T-helper 17 cell (primary cell): ENCODE measurements around the gene COX6A2. TPM values are rescaled to one million over a fixed set of nuclear protein-coding genes. Genes with fewer than 3 reads are reported as not detected.
"Not testable (repeated sequence)": the region's sequence is repeated elsewhere in the genome, so short reads cannot be mapped to it uniquely, and the experiment has no call there.

Experiments
- ATAC-seq: fragments of 150-1000 bp; cut with Tn5 transposase; 2 replicates; pipeline ENCODE4 v1.10.0; 2021; ENCODE audit warnings: mild to moderate bottlenecking, moderate library complexity
- DNase-seq, 3 donors: peaks; one replicate each; pipeline versions ENCODE4 v3.0.0 to v3.0.0-alpha.2; 2020 to 2021
- H3K9me3 ChIP-seq: one replicate; pipeline ENCODE4 v1.7.0; 2013; ENCODE audit warnings: low read length, mild to moderate bottlenecking; ENCODE audit not compliant: control insufficient read depth, poor library complexity, severe bottlenecking
- H3K27ac Mint-ChIP-seq: one replicate; pipeline ENCODE4 v1.8.0; 2022; ENCODE audit warnings: mild to moderate bottlenecking, moderate library complexity, mixed read lengths
- H3K27me3 Mint-ChIP-seq: one replicate; pipeline ENCODE4 v1.8.0; 2022; ENCODE audit warnings: mixed read lengths
- H3K36me3 Mint-ChIP-seq: one replicate; pipeline ENCODE4 v1.8.0; 2022; ENCODE audit warnings: low read depth, mixed read lengths
- H3K4me1 Mint-ChIP-seq: one replicate; pipeline ENCODE4 v1.8.0; 2022; ENCODE audit warnings: mild to moderate bottlenecking, mixed read lengths
- H3K4me3 Mint-ChIP-seq: one replicate; pipeline ENCODE4 v1.8.0; 2022; ENCODE audit warnings: mild to moderate bottlenecking, moderate library complexity, mixed read lengths
- total RNA-seq, 4 donors: library from RNA in 2 of 4; stranded (reverse) in 2 of 4; gene quantifications; one replicate each; pipeline ENCODE4 v1.2.3 and lab custom pipeline; 2022 to 2026

Gene COX6A2
- total RNA-seq, 2 donors from 2014 or later, result not detected

DNA sequence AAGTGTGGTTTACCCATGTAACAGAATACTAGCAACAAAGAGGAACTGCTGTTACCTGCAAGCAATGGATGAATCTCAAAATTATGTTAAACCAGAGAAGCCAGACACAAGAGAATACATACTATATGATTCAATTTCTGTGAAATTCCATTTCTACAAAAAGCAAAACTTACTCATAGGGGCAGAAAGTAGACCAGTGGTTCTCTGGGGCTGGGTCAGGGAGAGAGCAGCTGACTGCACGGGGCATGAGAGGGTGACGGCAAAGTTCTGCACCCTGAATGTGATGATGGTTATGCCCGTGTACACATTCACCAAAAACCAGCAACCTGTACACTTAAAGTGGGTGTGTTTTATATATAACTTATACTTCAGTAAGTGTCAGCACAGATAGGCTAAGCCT, 11.4 kb upstream of the COX6A2 start:
- no peaks in the 10 kb centered on the region for H3K27me3 Mint-ChIP-seq
- no peak for DNase-seq
- H3K27ac Mint-ChIP-seq, result no peak overlapping the region
- no peaks in the 10 kb centered on the region for H3K9me3 ChIP-seq
- ATAC-seq, result no peak
- H3K36me3 Mint-ChIP-seq, result no peaks in the 10 kb centered on the region
- peaks cover 10% of the 10 kb centered on the region for H3K4me1 Mint-ChIP-seq
- no peak overlapping the region for H3K4me3 Mint-ChIP-seq

DNA sequence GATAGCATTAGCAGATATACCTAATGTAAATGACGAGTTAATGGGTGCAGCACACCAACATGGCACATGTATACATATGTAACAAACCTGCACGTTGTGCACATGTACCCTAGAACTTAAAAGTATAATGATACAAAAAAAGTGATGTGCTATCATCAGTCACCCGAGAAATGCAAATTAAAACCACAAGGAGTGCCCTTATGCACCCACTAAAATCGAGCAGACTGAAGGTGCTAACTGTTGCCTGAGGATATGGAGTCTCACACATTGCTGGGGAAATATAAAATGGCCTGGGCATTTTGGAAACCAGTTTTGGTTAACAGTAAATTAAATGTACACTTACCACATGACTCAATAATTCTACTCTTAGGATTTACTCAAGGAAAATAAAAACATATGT, 10.9 kb upstream of the COX6A2 start:
- H3K4me1 Mint-ChIP-seq, result peaks cover 10% of the 10 kb centered on the region
- H3K36me3 Mint-ChIP-seq, H3K27ac Mint-ChIP-seq, H3K27me3 Mint-ChIP-seq, H3K4me3 Mint-ChIP-seq, DNase-seq, ATAC-seq, H3K9me3 ChIP-seq: not testable (repeated sequence)

DNA sequence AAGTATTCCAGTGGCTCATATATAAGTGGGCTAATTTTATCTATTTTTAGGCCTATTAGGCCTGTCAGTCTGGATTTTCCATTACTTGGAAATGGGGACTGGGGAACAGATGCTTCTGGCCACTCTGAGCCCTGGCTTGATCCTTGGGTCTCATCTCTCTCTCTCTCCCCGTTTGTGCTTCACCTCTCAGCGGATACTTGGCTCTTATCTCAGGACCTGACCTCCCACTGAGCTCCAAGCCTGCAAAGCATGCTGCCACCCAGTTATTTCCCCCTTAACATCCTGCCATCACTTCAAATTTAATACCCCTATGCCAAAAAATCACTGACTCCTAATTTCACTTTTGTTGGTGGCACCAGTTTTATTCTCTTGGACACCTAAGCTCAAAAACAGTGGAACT, 10.3 kb upstream of the COX6A2 start:
- Mint-ChIP-seq H3K36me3 (no peaks in the 10 kb centered on the region), H3K27ac (no peak overlapping the region), H3K4me1 (peaks cover 10% of the 10 kb centered on the region), H3K4me3 (no peak overlapping the region), H3K27me3 (no peaks in the 10 kb centered on the region)
- ATAC-seq (no peak), DNase-seq (no peak)
- no peaks in the 10 kb centered on the region for H3K9me3 ChIP-seq

DNA sequence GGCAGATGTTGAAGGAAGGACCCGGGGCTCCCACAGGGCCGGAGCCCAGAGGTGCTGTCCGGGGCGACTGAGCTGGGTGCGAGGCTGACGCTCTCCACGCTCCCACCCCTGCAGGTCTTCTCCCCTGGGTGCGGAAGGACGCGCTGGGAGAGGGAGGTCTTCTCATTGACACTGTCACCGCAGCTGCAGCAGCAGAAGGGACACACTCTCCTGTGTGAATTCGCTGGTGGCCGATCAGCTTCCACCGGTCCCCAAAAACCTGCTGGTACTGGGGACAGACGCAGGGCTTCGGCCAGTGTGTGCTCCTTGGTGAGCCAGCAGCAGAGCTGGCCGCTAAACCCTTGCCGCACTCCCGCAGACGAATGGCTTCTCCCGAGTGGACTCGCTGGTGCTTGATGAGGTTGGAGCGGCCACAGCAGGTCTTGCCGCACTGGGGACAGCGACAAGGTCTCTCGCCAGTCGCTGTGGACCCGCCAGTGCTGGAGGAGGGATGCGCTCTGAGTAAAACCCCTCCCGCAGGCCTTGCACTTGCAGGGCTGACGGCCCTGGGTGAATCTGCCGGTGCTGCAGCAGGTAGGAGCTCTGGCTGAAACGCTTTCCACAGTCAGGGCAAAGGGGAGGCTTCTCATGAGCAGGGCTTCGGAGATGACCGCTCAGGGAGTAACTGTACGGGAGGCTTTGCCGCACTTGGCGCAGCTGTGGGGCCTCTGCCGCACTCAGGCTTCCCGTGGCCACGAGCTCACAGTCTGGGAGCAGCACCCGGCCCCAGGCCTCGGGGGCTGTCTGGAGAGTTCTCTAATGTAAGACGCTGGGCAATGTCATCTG, 8.3 kb upstream of the COX6A2 start:
- no peak for ATAC-seq
- H3K36me3 Mint-ChIP-seq, result no peaks in the 10 kb centered on the region
- H3K27me3 Mint-ChIP-seq, result no peaks in the 10 kb centered on the region
- no peak overlapping the region for H3K27ac Mint-ChIP-seq
- no peak for DNase-seq
- H3K4me3 Mint-ChIP-seq, result no peak overlapping the region
- H3K4me1 Mint-ChIP-seq, result peaks cover 4% of the 10 kb centered on the region
- no peaks in the 10 kb centered on the region for H3K9me3 ChIP-seq

DNA sequence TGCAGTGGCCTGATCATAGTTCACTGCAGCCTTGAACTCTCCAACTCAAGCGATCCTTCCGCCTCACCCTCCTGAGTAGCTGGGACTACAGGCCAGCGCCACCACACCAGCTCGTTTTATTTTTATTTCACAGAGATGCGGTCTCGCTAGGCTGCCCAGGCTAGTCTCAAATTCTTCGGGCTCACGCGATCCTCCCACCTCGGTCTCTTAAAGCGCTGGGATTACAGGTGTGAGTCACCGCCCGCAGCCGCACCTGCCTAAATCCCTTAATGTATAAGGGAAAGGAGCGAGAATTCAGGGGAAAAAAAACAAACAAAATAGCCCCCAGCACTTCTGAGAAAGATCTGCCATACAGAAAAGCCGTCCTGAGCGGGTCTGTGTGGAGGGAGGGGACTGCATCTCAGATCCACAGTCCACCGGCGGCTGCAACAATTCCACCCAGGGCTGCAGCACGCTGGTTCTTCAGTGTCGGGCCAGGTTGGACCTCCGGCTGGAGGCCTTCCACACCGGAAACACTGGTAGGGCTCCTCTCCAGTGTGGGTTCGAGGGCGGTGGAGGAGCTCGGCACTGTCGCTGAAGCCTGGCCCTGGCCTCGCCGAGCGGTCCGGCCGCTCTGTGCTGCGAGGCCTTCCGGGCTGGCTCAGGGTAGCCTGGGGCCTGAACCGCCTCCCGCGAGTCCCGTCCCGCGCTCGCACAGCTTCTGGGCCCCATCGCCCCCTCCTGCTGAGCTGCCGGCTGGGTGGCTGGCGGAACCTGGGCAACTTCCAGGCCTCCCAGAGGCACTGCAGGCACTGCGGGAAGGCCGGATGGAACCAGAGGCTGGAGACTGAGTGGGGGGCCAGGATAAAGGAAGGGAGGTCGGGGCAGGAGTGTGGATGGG, 7.4 kb upstream of the COX6A2 start:
- Mint-ChIP-seq H3K27me3 (no peaks in the 10 kb centered on the region), H3K4me3 (no peak overlapping the region), H3K4me1 (peaks cover 4% of the 10 kb centered on the region), H3K36me3 (no peaks in the 10 kb centered on the region), H3K27ac (no peak overlapping the region)
- ATAC-seq (no peak), DNase-seq (no peak)
- H3K9me3 ChIP-seq, result no peaks in the 10 kb centered on the region

DNA sequence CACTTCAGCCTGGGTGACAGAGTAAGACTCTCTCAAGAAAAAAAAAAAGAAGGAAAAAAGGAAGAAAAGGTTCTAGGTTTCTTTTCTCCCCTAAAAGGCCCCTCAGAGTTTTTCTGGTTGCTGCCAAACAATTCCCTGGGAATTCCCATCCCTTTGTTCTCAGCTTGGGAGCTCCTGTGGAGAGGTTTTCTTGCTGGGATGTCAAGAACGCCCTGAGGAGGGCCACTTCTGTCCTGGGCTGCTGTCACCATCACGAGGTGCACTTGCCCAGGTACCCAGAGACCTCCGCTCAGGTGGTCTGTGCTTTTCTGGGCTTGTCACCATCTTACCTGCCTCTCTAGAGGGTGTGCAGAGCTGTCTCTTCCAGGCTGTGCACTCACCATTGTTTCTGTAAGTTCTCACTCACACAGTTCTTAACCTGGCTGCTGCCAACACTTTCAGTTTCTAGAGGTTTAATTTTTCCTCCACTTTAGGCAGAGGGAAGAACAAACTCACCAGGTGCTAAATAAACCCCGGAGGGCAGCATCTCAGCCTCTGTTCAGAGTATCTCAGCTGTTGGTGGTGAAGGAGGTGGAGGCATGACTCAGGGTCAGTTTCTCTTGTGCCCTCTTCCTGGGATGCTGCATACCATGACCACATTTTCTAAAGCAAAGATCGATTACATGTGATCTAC, 2.4 kb upstream of the COX6A2 start:
- no peak overlapping the region for H3K4me3 Mint-ChIP-seq
- H3K4me1 Mint-ChIP-seq, result no peaks in the 10 kb centered on the region
- no peaks in the 10 kb centered on the region for H3K9me3 ChIP-seq
- no peak overlapping the region for H3K27ac Mint-ChIP-seq
- no peaks in the 10 kb centered on the region for H3K36me3 Mint-ChIP-seq
- ATAC-seq (no peak), DNase-seq (no peak)
- H3K27me3 Mint-ChIP-seq, result peaks cover 6% of the 10 kb centered on the region

DNA sequence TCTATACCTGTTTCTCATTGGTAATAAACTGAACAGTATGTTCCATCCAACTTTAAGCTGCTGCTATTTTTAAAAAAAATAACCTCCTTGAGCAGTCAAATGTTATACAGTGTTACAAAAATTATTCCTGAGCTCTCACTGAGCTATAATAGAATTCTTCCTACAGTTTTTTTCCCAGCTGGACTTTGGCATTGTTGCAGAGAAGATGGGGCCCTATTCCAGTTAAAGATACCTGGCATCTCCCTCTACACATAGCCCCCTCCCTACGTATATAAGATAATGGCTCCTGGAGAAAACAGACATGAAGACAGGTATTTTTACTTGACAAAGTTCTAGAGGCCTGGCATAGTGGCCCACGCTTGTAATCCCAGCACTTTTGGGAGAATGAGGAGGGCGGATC, 1.6 kb upstream of the COX6A2 start:
- no peaks in the 10 kb centered on the region for H3K4me1 Mint-ChIP-seq
- H3K36me3 Mint-ChIP-seq, result no peaks in the 10 kb centered on the region
- ATAC-seq (no peak), DNase-seq (no peak)
- H3K27me3 Mint-ChIP-seq, result peaks cover 6% of the 10 kb centered on the region
- H3K27ac Mint-ChIP-seq, result no peak overlapping the region
- no peak overlapping the region for H3K4me3 Mint-ChIP-seq
- no peaks in the 10 kb centered on the region for H3K9me3 ChIP-seq

DNA sequence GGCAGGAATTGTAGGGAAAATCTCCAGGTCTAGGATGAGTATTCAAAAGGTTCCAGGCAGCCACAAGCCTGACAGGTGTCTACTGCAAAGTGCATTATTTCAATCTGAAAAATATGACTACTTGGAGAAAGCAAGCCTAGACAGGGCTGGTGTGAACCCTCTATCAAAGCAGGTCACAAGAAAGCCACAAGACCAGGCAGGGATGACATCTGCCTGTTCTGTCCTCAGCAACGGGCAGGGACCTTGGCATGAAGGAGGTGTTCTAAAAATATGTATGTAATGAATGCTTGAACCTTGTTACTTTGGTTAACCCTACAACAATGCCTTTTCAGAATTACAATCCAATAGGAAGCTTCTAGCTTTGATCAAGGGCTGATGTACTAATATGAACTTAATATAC, 1.2 kb upstream of the COX6A2 start:
- H3K4me1 Mint-ChIP-seq, result no peaks in the 10 kb centered on the region
- no peaks in the 10 kb centered on the region for H3K9me3 ChIP-seq
- ATAC-seq (no peak), DNase-seq (no peak)
- H3K27ac Mint-ChIP-seq, result no peak overlapping the region
- H3K27me3 Mint-ChIP-seq, result peaks cover 10% of the 10 kb centered on the region
- H3K4me3 Mint-ChIP-seq, result no peak overlapping the region
- no peaks in the 10 kb centered on the region for H3K36me3 Mint-ChIP-seq

DNA sequence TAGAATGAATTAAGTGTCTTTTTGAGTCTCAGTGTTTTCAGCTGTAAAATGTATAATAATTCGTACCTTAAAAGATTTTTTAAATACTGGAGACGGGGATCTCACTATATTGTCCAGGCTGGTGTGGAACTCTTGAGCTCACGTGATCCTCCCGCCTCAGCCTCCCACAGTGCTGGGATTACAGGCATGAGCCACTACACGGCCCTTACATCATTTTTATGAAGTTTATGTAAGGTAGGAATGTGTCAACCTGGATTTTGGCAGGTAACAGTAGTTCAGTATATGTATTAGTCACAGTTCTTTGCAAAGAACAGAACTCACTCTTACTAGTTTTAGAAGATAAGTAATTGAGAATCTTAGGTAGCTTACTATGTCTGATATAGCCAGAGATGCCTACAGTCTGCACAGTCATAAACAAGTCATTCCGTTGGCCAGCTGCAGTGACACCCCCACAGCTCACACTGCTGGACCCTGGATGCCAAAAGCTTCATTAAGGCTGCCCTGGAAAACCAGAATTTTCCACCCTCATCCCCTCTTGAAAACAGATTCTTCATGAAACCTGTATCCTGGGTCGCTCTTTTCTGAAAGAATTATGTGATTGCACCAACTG, 583 bp upstream of the COX6A2 start:
- H3K27ac Mint-ChIP-seq, result no peak overlapping the region

DNA sequence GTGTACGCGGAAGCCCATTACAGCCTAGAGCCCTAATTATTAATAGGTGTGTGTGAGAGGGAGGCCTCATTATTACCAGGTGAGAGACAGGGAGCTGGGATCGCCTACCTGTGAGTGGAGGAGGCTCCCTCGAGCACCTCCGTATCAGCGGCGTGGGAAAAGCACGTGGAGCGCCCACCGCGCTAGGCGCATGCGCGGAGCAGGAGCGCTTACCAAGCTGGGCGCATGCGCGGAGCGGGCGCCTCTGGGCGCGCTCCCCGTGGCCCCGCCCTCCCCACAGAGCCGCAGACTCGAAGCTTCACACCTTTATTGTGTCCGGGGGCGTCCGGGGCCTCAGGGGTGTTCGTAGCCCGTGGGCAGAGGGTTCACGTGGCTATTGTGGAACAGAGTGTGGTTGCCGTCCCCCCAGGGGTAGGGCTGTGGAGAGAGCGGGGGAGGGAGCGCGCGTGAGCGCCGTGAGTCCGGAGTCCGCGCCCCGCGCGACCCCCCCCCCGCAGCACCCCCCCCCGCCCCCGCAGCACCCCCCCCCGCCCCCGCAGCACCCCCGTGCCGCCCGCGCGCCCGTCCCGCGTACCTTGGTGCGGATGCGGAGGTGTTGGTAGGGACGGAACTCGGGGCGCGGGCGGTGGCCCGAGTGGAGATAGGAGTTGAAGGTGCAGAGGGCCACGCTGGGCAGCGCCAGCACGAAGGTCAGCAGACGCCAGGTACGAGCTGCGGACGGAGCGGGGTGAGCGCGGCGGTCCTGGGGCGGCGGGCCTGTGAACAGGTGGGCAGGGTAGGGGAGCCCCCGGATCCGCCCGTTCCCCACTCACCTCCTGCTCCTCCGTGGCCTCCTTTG, 500 bp downstream of the COX6A2 start:
- no peaks in the 10 kb centered on the region for H3K9me3 ChIP-seq
- Mint-ChIP-seq H3K4me1 (peaks cover 6% of the 10 kb centered on the region), H3K27ac (no peak overlapping the region), H3K36me3 (no peaks in the 10 kb centered on the region), H3K4me3 (peak overlapping the region; percentile 53), H3K27me3 (peaks cover 22% of the 10 kb centered on the region)
- ATAC-seq (peak; percentile 59), DNase-seq (peak; percentile 47 to 51 (median 51))

More for the DNA sequence above, 583 bp upstream of the COX6A2 start:
- peaks cover 2% of the 10 kb centered on the region for H3K4me1 Mint-ChIP-seq
- H3K27me3 Mint-ChIP-seq, result peaks cover 16% of the 10 kb centered on the region
- no peak overlapping the region for H3K4me3 Mint-ChIP-seq
- DNase-seq (no peak), ATAC-seq (no peak)
- H3K9me3 ChIP-seq, result no peaks in the 10 kb centered on the region
- no peaks in the 10 kb centered on the region for H3K36me3 Mint-ChIP-seq

DNA sequence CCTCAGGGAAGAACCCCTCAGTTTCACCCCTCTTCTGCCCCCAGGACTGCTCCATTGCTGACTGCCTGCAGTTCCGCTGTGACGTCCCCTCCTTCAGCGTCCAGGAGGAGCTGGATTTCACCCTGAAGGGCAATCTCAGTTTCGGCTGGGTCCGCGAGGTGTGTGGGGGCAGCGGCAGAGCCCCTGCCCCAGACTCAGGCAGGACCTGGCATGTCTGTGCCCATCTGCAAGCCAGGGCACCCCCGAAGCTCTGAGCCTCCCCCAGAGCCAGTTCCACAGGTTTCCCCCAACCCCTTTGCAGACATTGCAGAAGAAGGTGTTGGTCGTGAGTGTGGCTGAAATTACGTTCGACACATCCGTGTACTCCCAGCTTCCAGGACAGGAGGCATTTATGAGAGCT, 4.4 kb downstream of the COX6A2 start:
- peaks cover 6% of the 10 kb centered on the region for H3K4me1 Mint-ChIP-seq

DNA sequence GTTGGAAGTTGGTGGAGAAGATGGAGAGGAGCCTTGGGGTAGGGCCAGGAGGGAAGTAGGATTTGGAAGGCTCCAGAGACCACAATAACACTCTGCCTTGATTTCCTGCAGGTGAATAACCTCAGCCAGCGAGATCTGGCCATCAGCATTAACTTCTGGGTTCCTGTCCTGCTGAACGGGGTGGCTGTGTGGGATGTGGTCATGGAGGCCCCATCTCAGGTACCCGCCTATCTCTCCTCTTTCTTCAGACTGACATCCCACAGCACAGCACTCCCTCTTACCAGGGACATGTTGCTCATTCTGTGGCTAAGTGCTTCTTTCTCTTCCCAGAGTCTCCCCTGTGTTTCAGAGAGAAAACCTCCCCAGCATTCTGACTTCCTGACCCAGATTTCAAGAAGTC, 4.9 kb downstream of the COX6A2 start:
- no peaks in the 10 kb centered on the region for H3K36me3 Mint-ChIP-seq
- no peak overlapping the region for H3K4me3 Mint-ChIP-seq
- peaks cover 6% of the 10 kb centered on the region for H3K4me1 Mint-ChIP-seq
- ATAC-seq (no peak), DNase-seq (no peak)
- no peaks in the 10 kb centered on the region for H3K9me3 ChIP-seq
- no peak overlapping the region for H3K27ac Mint-ChIP-seq
- H3K27me3 Mint-ChIP-seq, result peaks cover 28% of the 10 kb centered on the region

More for the DNA sequence above, 4.4 kb downstream of the COX6A2 start:
- DNase-seq (no peak), ATAC-seq (no peak)
- no peak overlapping the region for H3K27ac Mint-ChIP-seq
- no peak overlapping the region for H3K4me3 Mint-ChIP-seq
- H3K9me3 ChIP-seq, result no peaks in the 10 kb centered on the region
- H3K36me3 Mint-ChIP-seq, result no peaks in the 10 kb centered on the region
- H3K27me3 Mint-ChIP-seq, result peaks cover 28% of the 10 kb centered on the region
